Erythroblast (primary cell): Measurements from ENCODE around the gene TBC1D10B.

Experiments used
- DNase-seq, 2 experiments: peaks; one replicate each; lab custom pipeline; 2025; lab: John Stamatoyannopoulos, UW
- GATA1 ChIP-seq: IDR thresholded peaks from 2 replicates; pipeline ENCODE4 v1.6.1; 2011; ENCODE audit warnings: low read depth, mild to moderate bottlenecking, control low read depth, low read length, moderate library complexity
- POLR2A ChIP-seq: IDR thresholded peaks from 2 replicates; pipeline ENCODE4 v1.6.1; 2011; ENCODE audit warnings: mild to moderate bottlenecking, low read length

TBC1D10B gene

GRCh38 chr16:30357715-30358576 is 12.3 kb downstream of the TBC1D10B start:
- TF ChIP-seq POLR2A, result no peak
- no peak for TF ChIP-seq GATA1
- DNase-seq, result no peak

DNA sequence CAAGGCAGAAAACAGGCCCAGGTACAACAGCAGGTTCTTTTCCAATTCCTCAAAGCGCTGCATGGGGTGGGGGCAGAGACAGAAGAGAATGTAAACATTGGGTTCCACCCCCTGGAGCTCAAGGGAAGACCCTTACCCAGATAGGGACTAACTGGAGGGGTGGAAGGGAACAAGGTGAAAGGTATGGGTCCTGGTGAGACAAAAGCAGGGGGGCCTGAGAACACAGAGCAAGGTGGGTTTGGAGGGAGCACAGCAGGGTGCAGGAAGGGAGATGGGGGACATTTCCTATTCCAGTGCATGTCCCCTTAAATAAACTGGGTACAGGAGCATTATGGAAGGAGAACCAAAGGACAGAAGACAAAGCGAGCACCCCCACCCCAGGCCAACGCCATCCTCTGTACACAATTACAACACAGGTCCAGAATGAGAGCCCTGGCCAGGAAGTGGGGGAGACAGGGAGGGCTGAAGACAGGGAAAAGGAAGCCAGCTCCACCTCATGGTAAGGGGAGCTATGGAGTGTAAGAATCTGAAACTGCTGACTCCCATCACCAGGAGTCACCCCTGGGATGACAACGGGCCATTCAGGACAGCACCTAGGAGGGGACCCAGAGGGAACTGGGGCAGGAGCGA is 13.1 kb downstream of the TBC1D10B start:
- DNase-seq, result no peak
- TF ChIP-seq POLR2A (no peak), GATA1 (no peak)

- TF ChIP-seq GATA1 (no peak), POLR2A (no peak)
- DNase-seq, result no peak
Measured at GRCh38 chr16:30356401-30357084, 13.8 kb downstream of the TBC1D10B start.

GRCh38 chr16:30355954-30356308 is 14.4 kb downstream of the TBC1D10B start:
- DNase-seq, result no peak

DNA sequence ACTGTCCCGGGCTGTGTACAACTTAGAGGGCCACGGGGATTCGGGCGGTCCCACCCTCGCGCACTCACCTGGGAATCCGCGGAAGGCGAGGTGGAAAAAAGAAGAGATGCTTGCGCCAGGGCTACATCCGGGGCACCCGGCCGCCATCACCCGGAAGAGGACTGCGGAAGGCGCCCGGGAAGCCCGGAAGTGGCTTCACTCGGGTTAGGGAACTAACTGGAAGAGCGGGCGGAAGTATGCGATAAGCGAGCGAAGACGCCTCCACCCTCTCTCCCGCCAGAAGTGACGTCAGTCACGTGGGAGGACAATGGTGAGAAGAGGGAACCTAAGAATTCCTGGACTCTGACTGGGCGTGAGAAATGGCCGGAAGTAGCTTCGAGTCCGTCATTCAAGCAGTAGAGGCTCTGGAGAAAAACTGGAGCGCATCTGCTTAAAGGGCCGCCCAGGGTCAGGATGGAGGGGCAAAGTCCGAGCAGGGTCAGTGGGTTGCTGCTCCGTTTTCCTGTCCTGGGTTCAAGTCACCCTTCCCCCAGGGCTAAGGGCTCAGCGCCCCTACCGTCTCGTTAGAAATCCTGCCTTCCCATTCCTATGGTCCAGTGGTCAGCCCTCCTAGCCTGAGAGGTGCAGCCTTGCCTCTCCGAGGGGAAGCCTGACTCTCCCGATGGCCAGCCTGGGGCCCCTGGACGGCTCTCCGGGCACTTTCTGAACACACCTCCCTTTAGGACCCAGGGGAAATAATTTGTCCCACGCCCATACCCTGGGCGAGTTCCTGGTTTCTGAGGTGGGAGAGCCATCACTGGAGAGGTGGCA is 14.9 kb downstream of the TBC1D10B start, which contains the start of gene CD2BP2:
CD2BP2 (minus strand) TSS at position 165 of the 810 bp plus-strand sequence. CDS start 627 bp downstream, outside the sequence.
- TF ChIP-seq POLR2A (peak; percentile 89), GATA1 (no peak)
- peak; percentile 97 to 98 for DNase-seq

More at GRCh38 chr16:30355954-30356308, 14.4 kb downstream of the TBC1D10B start:
- TF ChIP-seq GATA1 (no peak), POLR2A (no peak)

GRCh38 chr16:30354423-30355143 is 15.7 kb downstream of the TBC1D10B start:
- DNase-seq, result peak in 1 of 2 experiments; percentile 68
- no peak for TF ChIP-seq POLR2A
- TF ChIP-seq GATA1, result no peak

- TF ChIP-seq GATA1 (no peak), POLR2A (no peak)
- DNase-seq, result no peak
Measured at GRCh38 chr16:30353438-30354129, 16.7 kb downstream of the TBC1D10B start.

DNA sequence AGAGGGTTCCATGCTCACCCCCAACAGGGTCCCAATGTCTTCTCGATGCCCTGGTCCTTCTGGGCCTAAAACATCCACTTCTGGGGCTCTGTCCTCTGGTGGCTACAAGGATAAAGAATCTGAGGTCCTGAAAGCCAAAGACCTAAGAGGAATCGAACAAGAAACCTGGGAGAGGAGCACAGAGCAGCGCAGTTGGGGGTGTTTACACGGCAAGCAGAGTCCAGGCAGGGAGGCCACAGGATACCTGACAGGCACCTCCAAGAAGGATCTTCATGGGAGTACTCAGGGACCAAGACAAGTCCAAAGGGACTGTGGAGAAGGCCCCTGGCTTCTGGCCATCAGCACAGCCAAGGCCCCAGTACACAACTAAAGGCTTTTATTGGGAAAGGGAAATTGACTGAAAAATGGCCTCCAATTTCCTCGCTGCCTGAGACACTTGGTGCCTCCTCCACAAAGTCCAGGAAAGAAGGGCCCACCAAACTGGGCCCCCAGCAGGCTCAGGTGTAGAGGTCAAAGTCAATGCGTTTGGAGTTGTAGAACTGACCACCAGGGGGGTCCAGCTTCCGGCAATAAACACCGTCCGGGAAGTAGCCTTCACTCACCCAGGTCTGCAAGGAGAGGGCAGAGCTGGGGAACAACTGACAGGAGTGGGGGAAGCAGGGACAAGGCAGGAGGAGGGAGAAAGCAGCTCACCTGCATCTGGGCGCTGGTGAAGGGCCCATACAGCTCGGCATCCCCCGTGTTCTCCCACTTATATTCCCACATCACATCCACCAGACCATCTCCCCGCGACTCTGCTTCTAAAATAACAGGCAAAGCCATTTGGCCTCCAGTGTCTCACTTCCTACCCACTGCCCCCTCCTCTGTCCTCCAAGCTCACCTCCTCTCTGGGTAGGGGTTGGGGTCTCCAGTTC is 17.5 kb downstream of the TBC1D10B start:
- DNase-seq, result no peak

DNA sequence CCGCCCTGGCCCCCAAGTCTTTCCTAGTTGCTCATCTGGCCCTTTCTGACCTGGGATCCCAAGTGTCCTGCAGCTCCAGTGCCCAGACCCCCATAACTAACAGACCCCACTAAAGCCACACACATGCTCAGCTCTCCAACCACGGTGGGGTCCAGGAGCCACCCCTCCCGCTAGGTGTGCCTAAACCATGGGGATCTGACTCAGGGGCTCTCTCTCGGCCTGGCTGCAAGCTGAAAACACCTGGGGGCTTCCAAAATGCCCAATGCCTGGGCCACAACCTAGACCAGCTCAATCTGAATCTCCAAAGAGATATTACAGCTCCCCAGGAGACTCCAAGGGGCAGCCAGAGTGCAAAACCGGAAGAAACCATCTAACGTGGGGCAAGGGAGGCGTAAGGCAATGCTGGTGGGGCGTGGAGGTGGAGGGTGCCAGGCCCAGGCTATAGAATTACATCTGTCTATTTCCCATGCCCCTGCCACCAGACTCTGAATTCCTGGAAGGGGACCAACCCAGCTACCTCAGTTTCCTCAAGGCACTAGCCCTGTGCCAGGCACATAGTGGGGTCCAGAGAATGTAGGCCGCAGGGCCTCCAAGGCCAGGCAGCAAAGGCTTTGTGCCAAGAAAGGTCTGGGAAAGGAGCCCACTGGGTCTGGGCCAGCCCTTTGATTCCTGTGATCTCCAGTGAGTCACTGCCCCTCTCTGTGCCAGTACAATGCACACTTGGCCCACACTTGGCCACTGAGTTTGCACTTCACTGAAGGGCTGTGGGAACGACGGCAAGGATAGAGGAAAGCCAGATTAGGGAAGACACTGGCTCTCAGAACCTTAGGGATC is 18.5 kb downstream of the TBC1D10B start:
- no peak for DNase-seq
- no peak for TF ChIP-seq POLR2A
- no peak for TF ChIP-seq GATA1

More for the DNA sequence above, 17.5 kb downstream of the TBC1D10B start:
- TF ChIP-seq GATA1, result no peak
- TF ChIP-seq POLR2A, result no peak

DNA sequence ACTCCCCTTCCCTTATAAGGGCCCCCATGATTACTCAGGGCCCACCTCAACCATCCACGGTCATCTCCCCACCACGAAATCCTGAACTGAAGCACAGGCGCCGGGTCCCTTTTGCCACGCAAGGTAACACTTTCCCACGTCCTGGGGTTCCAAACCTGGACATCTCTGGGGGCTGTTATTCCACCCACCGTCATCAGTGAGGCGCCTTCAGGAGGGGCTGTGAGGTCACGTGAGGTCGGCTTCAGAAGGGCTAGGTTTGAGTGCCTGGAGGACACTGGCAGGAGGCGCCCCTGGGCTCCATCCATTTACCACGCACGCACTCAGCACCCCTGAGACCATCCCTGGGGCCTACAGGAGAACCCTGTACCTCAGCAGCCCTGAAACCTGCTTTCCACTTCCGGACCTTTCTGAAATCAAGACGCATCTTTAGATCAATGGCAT is 19.3 kb downstream of the TBC1D10B start:
- TF ChIP-seq POLR2A (no peak), GATA1 (no peak)
- no peak for DNase-seq
